Lower lobe of right lung (tissue), 2 donors: ENCODE results near the gene EYA2. TPM values are rescaled to one million over a fixed set of nuclear protein-coding genes. Genes with fewer than 3 reads are reported as not detected.

Source experiments
- ATAC-seq, 2 donors: fragments of 200-7000 bp; cut with Tn5 transposase; one replicate each; pipeline ENCODE4 v1.9.1; 2020 to 2022; ENCODE audit warnings: mild to moderate bottlenecking in 2 of 2, moderate library complexity in 2 of 2
- DNase-seq: peaks from one replicate; pipeline ENCODE4 v3.0.0-alpha.2; 2020
- H3K27ac ChIP-seq: fragments of 200-600 bp; one replicate; pipeline ENCODE4 v1.8.0; 2022
- H3K27me3 ChIP-seq: fragments of 200-600 bp; one replicate; pipeline ENCODE4 v1.8.0; 2022; ENCODE audit warnings: low read depth
- H3K36me3 ChIP-seq: fragments of 200-600 bp; one replicate; pipeline ENCODE4 v1.8.0; 2022; ENCODE audit warnings: mild to moderate bottlenecking
- H3K4me1 ChIP-seq: fragments of 200-600 bp; one replicate; pipeline ENCODE4 v1.8.0; 2022
- H3K4me3 ChIP-seq: fragments of 200-600 bp; one replicate; pipeline ENCODE4 v1.8.0; 2022; ENCODE audit warnings: mild to moderate bottlenecking
- H3K9me3 ChIP-seq: fragments of 200-600 bp; one replicate; pipeline ENCODE4 v1.8.0; 2022
- CTCF ChIP-seq: fragments of 200-600 bp; IDR thresholded peaks from one replicate; pipeline ENCODE4 v1.8.0; 2022; ENCODE audit warnings: antibody characterized with exemption, mild to moderate bottlenecking
- intact Hi-C: fragments of 100-400 bp; cut with DNase I; formaldehyde crosslinking; loops from one replicate; pipeline ENCODE4 v1.11.0; 2022
- total RNA-seq: library from RNA; stranded (reverse); fragmentation: NEBNext Ultra II Directional; extraction: Animal tissue kit (Norgen Biotek cat#: 25700); gene quantifications from one replicate; pipeline ENCODE4 v1.2.1, GENCODE V29; 2021
- donor health status: DM: no; HTN: yes; CAD: no; lungs with severe emphysema.

Gene EYA2
- total RNA-seq, 1 donor from 2014 or later: 3.5 TPM

- Histone ChIP-seq H3K27me3 (no peaks in the 10 kb centered on the region), H3K27ac (no peak overlapping the region), H3K36me3 (no peaks in the 10 kb centered on the region), H3K4me1 (no peaks in the 10 kb centered on the region), H3K9me3 (no peaks in the 10 kb centered on the region), H3K4me3 (no peak overlapping the region)
- intact Hi-C loops: no loop called here
- ATAC-seq (no peak), DNase-seq (no peak)
- TF ChIP-seq CTCF: no peak
Measured at GRCh38 chr20:47058236-47058635, 163.6 kb downstream of the EYA2 start.

GRCh38 chr20:47059536-47059935 lies 164.9 kb downstream of the EYA2 start:
- H3K27ac ChIP-seq: no peak overlapping the region
- H3K27me3 ChIP-seq: no peaks in the 10 kb centered on the region
- TF ChIP-seq CTCF: no peak
- intact Hi-C loops: no loop called here
- H3K36me3 ChIP-seq: no peaks in the 10 kb centered on the region
- ATAC-seq: no peak
- no peak overlapping the region for H3K4me3 ChIP-seq
- no peaks in the 10 kb centered on the region for H3K4me1 ChIP-seq
- no peak for DNase-seq
- H3K9me3 ChIP-seq: no peaks in the 10 kb centered on the region

- no peak overlapping the region for H3K27ac ChIP-seq
- no peaks in the 10 kb centered on the region for H3K9me3 ChIP-seq
- no peaks in the 10 kb centered on the region for H3K4me1 ChIP-seq
- ATAC-seq (peak in 1 of 2 donors; percentile 56), DNase-seq (no peak)
- intact Hi-C loops: no loop called here
- no peak overlapping the region for H3K4me3 ChIP-seq
- H3K27me3 ChIP-seq: no peaks in the 10 kb centered on the region
- TF ChIP-seq CTCF: no peak
- H3K36me3 ChIP-seq: no peaks in the 10 kb centered on the region
Measured at GRCh38 chr20:47061549-47061948, 166.9 kb downstream of the EYA2 start.

- Histone ChIP-seq H3K9me3 (peaks cover 4% of the 10 kb centered on the region), H3K27ac (no peak overlapping the region), H3K36me3 (no peaks in the 10 kb centered on the region), H3K4me3 (no peak overlapping the region), H3K4me1 (no peaks in the 10 kb centered on the region), H3K27me3 (no peaks in the 10 kb centered on the region)
- intact Hi-C loops: no loop called here
- no peak for TF ChIP-seq CTCF
- ATAC-seq: no peak
- DNase-seq: no peak
Measured at GRCh38 chr20:47062226-47062890, 167.7 kb downstream of the EYA2 start.

GRCh38 chr20:47063407-47063806 lies 168.8 kb downstream of the EYA2 start:
- Histone ChIP-seq H3K27me3 (no peaks in the 10 kb centered on the region), H3K4me3 (no peak overlapping the region), H3K4me1 (no peaks in the 10 kb centered on the region), H3K27ac (no peak overlapping the region), H3K9me3 (peaks cover 14% of the 10 kb centered on the region), H3K36me3 (no peaks in the 10 kb centered on the region)
- ATAC-seq: no peak
- intact Hi-C loops: no loop called here
- no peak for TF ChIP-seq CTCF
- DNase-seq: no peak

GRCh38 chr20:47063808-47064207 lies 169.2 kb downstream of the EYA2 start:
- Histone ChIP-seq H3K36me3 (no peaks in the 10 kb centered on the region), H3K27me3 (no peaks in the 10 kb centered on the region), H3K4me3 (no peak overlapping the region), H3K4me1 (no peaks in the 10 kb centered on the region), H3K9me3 (peaks cover 16% of the 10 kb centered on the region), H3K27ac (no peak overlapping the region)
- ATAC-seq (no peak), DNase-seq (no peak)
- intact Hi-C loops: no loop called here
- no peak for TF ChIP-seq CTCF
